Keratinocyte (primary cell): ENCODE results near the gene SEC24D. TPM values are rescaled to one million over a fixed set of nuclear protein-coding genes. Genes with fewer than 3 reads are reported as not detected.

Source experiments
- DNase-seq: peaks from one replicate; pipeline ENCODE4 v3.0.0-alpha.2; 2011; ENCODE audit warnings: low read depth, missing footprints, low spot score
- FAIRE-seq: peaks from 2 replicates; lab custom pipeline; 2011; peaks lifted over from hg19 to GRCh38; lab: Jason Lieb, UNC
- H2AFZ ChIP-seq: 2 replicates; pipeline ENCODE4 v1.6.0; 2012; ENCODE audit warnings: low read length, control low read depth, inconsistent platforms; ENCODE audit not compliant: control insufficient read depth
- H3K27ac ChIP-seq: 2 replicates; pipeline ENCODE4 v1.5.1; 2011; ENCODE audit warnings: low read length; ENCODE audit not compliant: control insufficient read depth, insufficient read depth
- H3K27me3 ChIP-seq: 3 replicates; pipeline ENCODE4 v1.6.0; 2011; ENCODE audit warnings: low read length; ENCODE audit not compliant: control insufficient read depth, insufficient read depth; ENCODE audit errors: extremely low read depth
- H3K36me3 ChIP-seq, 2 experiments: 2 replicates in 1 of 2; 3 replicates in 1 of 2; pipeline ENCODE4 v1.5.1; 2011; ENCODE audit warnings: low read length in 2 of 2, mild to moderate bottlenecking in 1 of 2; ENCODE audit not compliant: control insufficient read depth in 2 of 2, insufficient read depth in 2 of 2; ENCODE audit errors: extremely low read depth in 1 of 2
- H3K4me1 ChIP-seq: 3 replicates; pipeline ENCODE4 v1.5.1; 2011; ENCODE audit warnings: low read length; ENCODE audit not compliant: control insufficient read depth, insufficient read depth; ENCODE audit errors: extremely low read depth
- H3K4me2 ChIP-seq: 3 replicates; pipeline ENCODE4 v1.6.0; 2011; ENCODE audit warnings: low read depth, low read length; ENCODE audit not compliant: control insufficient read depth, insufficient read depth; ENCODE audit errors: extremely low read depth
- H3K4me3 ChIP-seq, 3 experiments: fragments of 200-600 bp in 1 of 3; sonication (generic) in 1 of 3; 2 replicates in 2 of 3; 3 replicates in 1 of 3; pipeline ENCODE4 v1.5.1; 2011 to 2016; ENCODE audit warnings: low read length in 3 of 3, mild to moderate bottlenecking in 3 of 3, control low read depth in 2 of 3, inconsistent platforms in 1 of 3, low read depth in 1 of 3, mixed read lengths in 1 of 3, mixed run types in 1 of 3, moderate library complexity in 1 of 3; ENCODE audit not compliant: control insufficient read depth in 2 of 3, insufficient read depth in 2 of 3; ENCODE audit errors: extremely low read depth in 1 of 3
- H3K79me2 ChIP-seq: 2 replicates; pipeline ENCODE4 v1.6.0; 2012; ENCODE audit warnings: low read length; ENCODE audit not compliant: control insufficient read depth, insufficient read depth
- H3K9ac ChIP-seq: 3 replicates; pipeline ENCODE4 v1.6.0; 2011; ENCODE audit warnings: low read length; ENCODE audit not compliant: control insufficient read depth, insufficient read depth; ENCODE audit errors: extremely low read depth
- H3K9me1 ChIP-seq: 3 replicates; pipeline ENCODE4 v1.6.0; 2011; ENCODE audit warnings: low read length; ENCODE audit not compliant: control insufficient read depth, insufficient read depth; ENCODE audit errors: extremely low read depth
- H3K9me3 ChIP-seq: 2 replicates; pipeline ENCODE4 v1.5.1; 2012; ENCODE audit warnings: low read depth, low read length; ENCODE audit not compliant: control insufficient read depth
- H4K20me1 ChIP-seq: 3 replicates; pipeline ENCODE4 v1.6.0; 2011; ENCODE audit warnings: low read length; ENCODE audit not compliant: control insufficient read depth, insufficient read depth; ENCODE audit errors: extremely low read depth
- CTCF ChIP-seq, 3 experiments: IDR thresholded peaks in 1 of 3; conservative IDR thresholded peaks in 1 of 3; optimal IDR thresholded peaks in 1 of 3; 2 replicates in 2 of 3; 3 replicates in 1 of 3; pipeline versions ENCODE3 to v1.5.1; 2011; ENCODE audit warnings: low read length in 3 of 3, mild to moderate bottlenecking in 3 of 3, moderate library complexity in 2 of 3, control low read depth in 1 of 3, inconsistent platforms in 1 of 3; ENCODE audit not compliant: insufficient read depth in 2 of 3; ENCODE audit errors: extremely low read depth in 1 of 3
- EZH2 ChIP-seq: IDR thresholded peaks from one replicate; pipeline ENCODE4 v1.6.1; 2012; ENCODE audit warnings: inconsistent platforms, mild to moderate bottlenecking, low read length, moderate library complexity
- dilution Hi-C: fragments of 300-500 bp; cut with MboI; formaldehyde crosslinking; loops from one replicate; pipeline ENCODE4 v1.7.0; 2020; ENCODE audit warnings: low sequenced_read_pairs; ENCODE audit not compliant: extremely low pct_ligation_motif_present
- polyA plus RNA-seq, 5 experiments: library from polyadenylated mRNA; depleted of rRNA in 3 of 5; stranded (reverse) in 3 of 5; stranded (forward) in 1 of 5; unstranded in 1 of 5; fragments of >200 nt; gene quantifications; 1 replicate in 1 of 5; 2 replicates in 3 of 5; 3 replicates in 1 of 5; pipeline versions ENCODE4 v1.2.1 to v1.2.3, GENCODE V29; 2011 to 2012; ENCODE audit warnings: missing spikeins in 2 of 5, low read depth in 1 of 5, low replicate concordance in 1 of 5

The SEC24D gene
- polyA plus RNA-seq, 1 donor (not counting 4 experiments of a cell fraction or from before 2014, with no cell fraction given), result 24.9 TPM

DNA sequence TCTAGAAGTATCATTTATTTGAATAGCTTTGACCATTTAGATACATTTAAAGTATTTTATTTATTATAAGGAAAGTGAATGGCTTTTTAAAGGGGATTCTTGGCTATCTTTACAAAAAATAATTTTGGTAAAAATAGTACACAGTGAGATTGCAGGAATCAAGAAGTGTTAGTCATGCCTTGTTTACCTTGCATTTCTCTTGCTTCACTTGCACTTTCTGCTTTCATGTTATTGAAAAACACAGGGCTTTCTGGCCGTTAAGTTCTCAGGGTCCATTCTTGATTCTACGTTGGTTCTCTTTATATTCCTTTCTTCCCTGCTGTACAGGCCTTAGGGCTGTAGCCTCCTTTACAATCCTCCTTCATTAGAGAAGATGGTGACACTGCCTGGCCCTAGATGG lies 21.8 kb upstream of the SEC24D start:
- Histone ChIP-seq H3K4me1 (no peaks in the 10 kb centered on the region), H3K27me3 (no peaks in the 10 kb centered on the region), H3K9ac (no peak overlapping the region), H3K79me2 (no peaks in the 10 kb centered on the region), H3K4me3 (no peak overlapping the region), H3K27ac (no peak overlapping the region), H3K9me1 (no peaks in the 10 kb centered on the region), H3K4me2 (no peak overlapping the region), H4K20me1 (no peaks in the 10 kb centered on the region), H2AFZ (no peak overlapping the region), H3K9me3 (no peaks in the 10 kb centered on the region), H3K36me3 (no peaks in the 10 kb centered on the region)
- DNase-seq (no peak), FAIRE-seq (no peak)
- TF ChIP-seq CTCF (optimal IDR thresholded peaks at IDR 0.05 in 1 of 3, IDR thresholded peaks at IDR 0.05 in 1 of 3, conservative IDR thresholded peaks at IDR 0.05 in 1 of 3; ENCODE audit: extremely low read depth in 1 of 3, insufficient read depth in 2 of 3, low read length in 3 of 3) (no peak), EZH2 (no peak)
- dilution Hi-C loops, result no loop called here

GRCh38 chr4:118850488-118851173 lies 14.7 kb upstream of the SEC24D start:
- dilution Hi-C loops, result no loop called here
- Histone ChIP-seq H3K4me2 (peak overlapping the region; percentile 78), H3K4me3 (peak overlapping the region; percentile 41 to 67 (median 67)), H2AFZ (peak overlapping the region; percentile 82), H3K27ac (peak overlapping the region; percentile 51), H3K9me3 (no peaks in the 10 kb centered on the region), H3K36me3 (no peaks in the 10 kb centered on the region), H4K20me1 (no peaks in the 10 kb centered on the region), H3K27me3 (no peaks in the 10 kb centered on the region), H3K9me1 (no peaks in the 10 kb centered on the region), H3K79me2 (no peaks in the 10 kb centered on the region), H3K9ac (peak overlapping the region; percentile 68), H3K4me1 (peaks cover 3% of the 10 kb centered on the region)
- TF ChIP-seq EZH2 (no peak), CTCF (optimal IDR thresholded peaks at IDR 0.05 in 1 of 3, IDR thresholded peaks at IDR 0.05 in 1 of 3, conservative IDR thresholded peaks at IDR 0.05 in 1 of 3; ENCODE audit: extremely low read depth in 1 of 3, insufficient read depth in 2 of 3, low read length in 3 of 3) (no peak)
- FAIRE-seq (peak; percentile 69), DNase-seq (no peak)
